CD8-positive, alpha-beta memory T cell (primary cell): Measurements from ENCODE around the gene VGLL4. TPM values are rescaled to one million over a fixed set of nuclear protein-coding genes. Genes with fewer than 3 reads are reported as not detected.
A peak's percentile ranks its signal among the peaks of the same experiment; 100 is the strongest.

ENCODE experiments used
- CTCF ChIA-PET: fragments of 350-600 bp; sonication (Branson Sonifier 250); formaldehyde crosslinking; loops from one replicate; lab custom pipeline; 2021; ENCODE audit warnings: antibody characterized with exemption; lab: Charles Lee
- POLR2A ChIA-PET: fragments of 350-600 bp; sonication (Branson Sonifier 250); formaldehyde crosslinking; loops from one replicate; lab custom pipeline; 2021; ENCODE audit warnings: antibody characterized with exemption; lab: Charles Lee
- DNase-seq, 5 donors: peaks; one replicate each; pipeline versions ENCODE4 v3.0.0 to v3.0.0-alpha.2; 2020 to 2022; ENCODE audit warnings: mixed read lengths in 1 of 5
- H3K27ac ChIP-seq: one replicate; pipeline ENCODE4 v1.7.0; 2013; ENCODE audit warnings: low read depth, mild to moderate bottlenecking, low read length, moderate library complexity
- H3K27me3 ChIP-seq: 2 replicates; pipeline ENCODE4 v1.7.0; 2013; ENCODE audit warnings: low read length, mild to moderate bottlenecking; ENCODE audit not compliant: insufficient read depth, poor library complexity, severe bottlenecking
- H3K36me3 ChIP-seq: 2 replicates; pipeline ENCODE4 v1.7.0; 2013; ENCODE audit warnings: mild to moderate bottlenecking, low read length, moderate library complexity; ENCODE audit not compliant: insufficient read depth
- H3K4me1 ChIP-seq: 2 replicates; pipeline ENCODE4 v1.7.0; 2013; ENCODE audit warnings: mild to moderate bottlenecking, low read length, moderate library complexity; ENCODE audit not compliant: insufficient read depth
- H3K4me3 ChIP-seq: 2 replicates; pipeline ENCODE4 v1.7.0; 2013; ENCODE audit warnings: mild to moderate bottlenecking, low read length
- H3K9me3 ChIP-seq: 2 replicates; pipeline ENCODE4 v1.7.0; 2013; ENCODE audit warnings: mild to moderate bottlenecking, low read length
- H3K27ac Mint-ChIP-seq, 8 donors: one replicate each; pipeline ENCODE4 v1.8.0; 2020 to 2021; ENCODE audit warnings: mixed read lengths in 8 of 8, mild to moderate bottlenecking in 6 of 8, inconsistent platforms in 3 of 8, moderate library complexity in 3 of 8
- H3K27me3 Mint-ChIP-seq, 2 donors: one replicate each; pipeline ENCODE4 v1.8.0; 2020 to 2021; ENCODE audit warnings: mixed read lengths in 2 of 2, mild to moderate bottlenecking in 1 of 2, moderate library complexity in 1 of 2
- H3K36me3 Mint-ChIP-seq, 3 donors: one replicate each; pipeline ENCODE4 v1.8.0; 2020 to 2021; ENCODE audit warnings: mixed read lengths in 3 of 3, inconsistent platforms in 1 of 3, mild to moderate bottlenecking in 1 of 3
- H3K4me1 Mint-ChIP-seq, 3 donors: one replicate each; pipeline ENCODE4 v1.8.0; 2020 to 2021; ENCODE audit warnings: mixed read lengths in 3 of 3, inconsistent platforms in 1 of 3, mild to moderate bottlenecking in 1 of 3
- H3K4me3 Mint-ChIP-seq, 7 donors: one replicate each; pipeline ENCODE4 v1.8.0; 2020 to 2021; ENCODE audit warnings: mixed read lengths in 7 of 7, mild to moderate bottlenecking in 6 of 7, moderate library complexity in 4 of 7, inconsistent platforms in 2 of 7
- H3K9me3 Mint-ChIP-seq, 5 donors: one replicate each; pipeline ENCODE4 v1.8.0; 2020 to 2022; ENCODE audit warnings: mixed read lengths in 5 of 5, mild to moderate bottlenecking in 3 of 5, moderate library complexity in 2 of 5, inconsistent platforms in 1 of 5
- polyA plus RNA-seq: library from polyadenylated mRNA; unstranded; fragments of 300-500 nt; fragmentation: Illumina TruSeq; gene quantifications from one replicate; pipeline ENCODE4 v1.2.3, GENCODE V29; 2021
- total RNA-seq, 2 experiments: library from RNA; stranded (reverse); gene quantifications; one replicate each; pipeline ENCODE4 v1.2.3, GENCODE V29; 2021

The VGLL4 gene
- total and polyA plus RNA-seq, 3 experiments from 2014 or later: 29.9 to 40.5 (median 37.7) TPM

GRCh38 chr3:11544412-11545181 is 99.1 kb downstream of the VGLL4 start:
- Mint-ChIP-seq H3K27ac (no peak overlapping the region), H3K27me3 (no peaks in the 10 kb centered on the region), H3K4me1 (peaks cover 0 to 5% (median 0%) of the 10 kb centered on the region in 3 donors), H3K36me3 (no peaks in the 10 kb centered on the region), H3K4me3 (no peak overlapping the region), H3K9me3 (no peaks in the 10 kb centered on the region)
- Histone ChIP-seq H3K4me3 (no peak overlapping the region), H3K36me3 (no peaks in the 10 kb centered on the region), H3K27me3 (no peaks in the 10 kb centered on the region), H3K9me3 (no peaks in the 10 kb centered on the region), H3K4me1 (no peaks in the 10 kb centered on the region), H3K27ac (no peak overlapping the region)
- CTCF ChIA-PET: no interaction called here
- POLR2A ChIA-PET: no interaction called here
- DNase-seq: peak in 1 of 5 donors; percentile 39

GRCh38 chr3:11543948-11544387 is 99.7 kb downstream of the VGLL4 start:
- Mint-ChIP-seq H3K4me3 (no peak overlapping the region), H3K4me1 (peaks cover 0 to 5% (median 0%) of the 10 kb centered on the region in 3 donors), H3K9me3 (no peaks in the 10 kb centered on the region), H3K36me3 (no peaks in the 10 kb centered on the region), H3K27me3 (no peaks in the 10 kb centered on the region), H3K27ac (no peak overlapping the region)
- no peak overlapping the region for H3K27ac ChIP-seq
- H3K4me1 ChIP-seq: no peaks in the 10 kb centered on the region
- ChIA-PET CTCF (no interaction called here), POLR2A (no interaction called here)
- no peak overlapping the region for H3K4me3 ChIP-seq
- no peaks in the 10 kb centered on the region for H3K9me3 ChIP-seq
- no peaks in the 10 kb centered on the region for H3K27me3 ChIP-seq
- no peaks in the 10 kb centered on the region for H3K36me3 ChIP-seq
- DNase-seq: peak in 1 of 5 donors; percentile 14

GRCh38 chr3:11543141-11543947 is 100.4 kb downstream of the VGLL4 start:
- POLR2A ChIA-PET: no interaction called here
- Mint-ChIP-seq H3K36me3 (no peaks in the 10 kb centered on the region), H3K4me1 (peaks cover 0 to 4% (median 0%) of the 10 kb centered on the region in 3 donors), H3K9me3 (no peaks in the 10 kb centered on the region), H3K4me3 (no peak overlapping the region), H3K27me3 (no peaks in the 10 kb centered on the region), H3K27ac (no peak overlapping the region)
- CTCF ChIA-PET: no interaction called here
- Histone ChIP-seq H3K4me1 (no peaks in the 10 kb centered on the region), H3K36me3 (no peaks in the 10 kb centered on the region), H3K27me3 (no peaks in the 10 kb centered on the region), H3K4me3 (no peak overlapping the region), H3K9me3 (no peaks in the 10 kb centered on the region), H3K27ac (no peak overlapping the region)
- DNase-seq: peak in 1 of 5 donors; percentile 19

GRCh38 chr3:11542551-11542950 is 101.2 kb downstream of the VGLL4 start:
- H3K4me3 Mint-ChIP-seq: no peak overlapping the region
- Histone ChIP-seq H3K4me1 (no peaks in the 10 kb centered on the region), H3K4me3 (no peak overlapping the region), H3K9me3 (no peaks in the 10 kb centered on the region), H3K36me3 (no peaks in the 10 kb centered on the region), H3K27ac (no peak overlapping the region), H3K27me3 (no peaks in the 10 kb centered on the region)
- H3K4me1 Mint-ChIP-seq: peaks cover 0 to 4% (median 0%) of the 10 kb centered on the region in 3 donors
- DNase-seq: no peak
- CTCF ChIA-PET: no interaction called here
- H3K36me3 Mint-ChIP-seq: no peaks in the 10 kb centered on the region
- no peaks in the 10 kb centered on the region for H3K27me3 Mint-ChIP-seq
- POLR2A ChIA-PET: no interaction called here
- peak overlapping the region in 2 of 8 donors; percentile 43 to 62 for H3K27ac Mint-ChIP-seq
- H3K9me3 Mint-ChIP-seq: no peaks in the 10 kb centered on the region

GRCh38 chr3:11541321-11542303 is 102.1 kb downstream of the VGLL4 start:
- Histone ChIP-seq H3K4me1 (no peaks in the 10 kb centered on the region), H3K27ac (no peak overlapping the region), H3K27me3 (no peaks in the 10 kb centered on the region), H3K4me3 (no peak overlapping the region), H3K36me3 (no peaks in the 10 kb centered on the region), H3K9me3 (no peaks in the 10 kb centered on the region)
- peak overlapping the region in 1 of 8 donors; percentile 26 for H3K27ac Mint-ChIP-seq
- peaks cover 0 to 2% (median 0%) of the 10 kb centered on the region in 3 donors for H3K4me1 Mint-ChIP-seq
- H3K27me3 Mint-ChIP-seq: no peaks in the 10 kb centered on the region
- no peaks in the 10 kb centered on the region for H3K9me3 Mint-ChIP-seq
- ChIA-PET CTCF (no interaction called here), POLR2A (no interaction called here)
- peak in 1 of 5 donors; percentile 3 for DNase-seq
- H3K36me3 Mint-ChIP-seq: no peaks in the 10 kb centered on the region
- H3K4me3 Mint-ChIP-seq: no peak overlapping the region

- no peaks in the 10 kb centered on the region for H3K4me1 ChIP-seq
- no peak overlapping the region for H3K27ac Mint-ChIP-seq
- H3K4me1 Mint-ChIP-seq: peaks cover 0 to 2% (median 0%) of the 10 kb centered on the region in 3 donors
- H3K9me3 ChIP-seq: no peaks in the 10 kb centered on the region
- no peaks in the 10 kb centered on the region for H3K27me3 Mint-ChIP-seq
- no peak overlapping the region for H3K4me3 ChIP-seq
- H3K27me3 ChIP-seq: no peaks in the 10 kb centered on the region
- no peak overlapping the region for H3K27ac ChIP-seq
- DNase-seq: no peak
- H3K9me3 Mint-ChIP-seq: no peaks in the 10 kb centered on the region
- H3K36me3 ChIP-seq: no peaks in the 10 kb centered on the region
- ChIA-PET POLR2A (no interaction called here), CTCF (no interaction called here)
- H3K4me3 Mint-ChIP-seq: no peak overlapping the region
- no peaks in the 10 kb centered on the region for H3K36me3 Mint-ChIP-seq
Observed at GRCh38 chr3:11539677-11540076, 104.0 kb downstream of the VGLL4 start.

GRCh38 chr3:11539218-11539617 is 104.5 kb downstream of the VGLL4 start:
- Histone ChIP-seq H3K4me3 (no peak overlapping the region), H3K9me3 (no peaks in the 10 kb centered on the region), H3K27me3 (no peaks in the 10 kb centered on the region), H3K36me3 (no peaks in the 10 kb centered on the region), H3K27ac (no peak overlapping the region), H3K4me1 (no peaks in the 10 kb centered on the region)
- Mint-ChIP-seq H3K36me3 (no peaks in the 10 kb centered on the region), H3K27me3 (no peaks in the 10 kb centered on the region), H3K4me1 (peaks cover 0 to 2% (median 0%) of the 10 kb centered on the region in 3 donors), H3K4me3 (no peak overlapping the region), H3K9me3 (no peaks in the 10 kb centered on the region), H3K27ac (peak overlapping the region in 1 of 8 donors; percentile 22)
- CTCF ChIA-PET: no interaction called here
- peak in 1 of 5 donors; percentile 14 for DNase-seq
- POLR2A ChIA-PET: no interaction called here
